SK-N-SH treated with all-trans-retinoic acid at 6 μM for 48 hours (cell line): ENCODE data around the gene CPLX1.

Experiments
- GLIS3 ChIP-seq: fragments of 250-450 bp; sonication (Bioruptor Pico); IDR thresholded peaks from 2 replicates; pipeline ENCODE4 v1.5.0; 2020; ENCODE audit warnings: mild to moderate bottlenecking, moderate library complexity
- TCF4 ChIP-seq: fragments of 250-450 bp; sonication (Bioruptor Pico); IDR thresholded peaks from 2 replicates; pipeline ENCODE4 v1.8.0; 2021; ENCODE audit warnings: mild to moderate bottlenecking, moderate library complexity, borderline replicate concordance

DNA sequence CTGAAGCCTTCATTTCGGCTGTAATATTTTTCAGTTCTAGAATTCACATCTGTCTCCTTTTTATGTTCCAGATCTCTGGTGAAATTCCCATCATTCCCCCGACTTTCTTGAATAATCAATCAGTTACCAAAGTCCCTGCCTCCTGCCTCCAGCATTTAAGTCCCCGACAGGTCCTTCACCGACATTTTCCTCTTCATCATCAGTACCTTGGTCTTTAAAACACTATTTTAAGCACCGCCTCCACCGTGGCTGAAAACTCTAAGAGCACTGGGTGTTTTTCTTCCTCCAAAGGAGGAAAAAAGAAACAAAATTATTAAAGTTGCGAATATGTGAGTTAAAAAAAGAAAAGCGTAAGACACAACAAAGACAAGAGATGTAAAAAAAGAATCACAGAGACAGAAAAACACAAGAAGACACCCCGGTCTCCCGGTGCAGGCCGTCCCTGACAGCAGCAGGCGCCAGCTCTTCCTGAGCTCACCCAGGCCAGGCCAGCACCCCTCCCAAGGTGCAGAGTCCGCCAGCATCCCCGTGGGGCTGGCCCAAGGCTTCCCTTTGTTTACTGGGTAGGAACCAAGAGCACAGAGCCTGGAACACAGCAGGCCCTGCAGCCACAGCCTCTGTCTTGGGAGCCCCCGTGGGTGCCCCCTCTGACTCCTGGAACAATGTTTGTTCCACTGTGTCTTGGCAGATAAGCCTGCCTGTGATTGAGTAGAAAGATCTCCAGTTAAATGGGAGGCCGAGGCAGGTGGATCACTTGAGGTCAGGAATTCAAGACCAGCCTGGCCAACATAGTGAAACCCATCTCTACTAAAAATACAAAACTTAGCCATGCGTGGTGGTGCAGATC, 49.3 kb upstream of the CPLX1 start:
- TF ChIP-seq GLIS3 (CRISPR knock-in tag) (no peak), TCF4 (CRISPR knock-in tag) (no peak)
